Lower leg skin (tissue), 4 donors: Measurements from ENCODE around the gene NCOR1. TPM values are rescaled to one million over a fixed set of nuclear protein-coding genes. Genes with fewer than 3 reads are reported as not detected.
"Not testable (repeated sequence)": the region's sequence is repeated elsewhere in the genome, so short reads cannot be mapped to it uniquely, and the experiment has no call there.

Experiments used
- DNase-seq, 2 donors: peaks; one replicate each; pipeline ENCODE4 v3.0.0-alpha.2; 2019; ENCODE audit warnings: low spot score in 2 of 2
- H3K4me3 ChIP-seq: fragments of 200-600 bp; sonication (generic); 2 replicates; pipeline ENCODE4 v1.5.1; 2017; ENCODE audit warnings: mild to moderate bottlenecking, low read depth; ENCODE audit not compliant: poor library complexity, severe bottlenecking
- CTCF ChIP-seq, 3 donors: fragments of 450-650 bp; IDR thresholded peaks; one replicate each; pipeline ENCODE4 v1.5.1; 2016; ENCODE audit warnings: antibody characterized with exemption in 3 of 3, mild to moderate bottlenecking in 3 of 3, moderate library complexity in 2 of 3
- POLR2A ChIP-seq, 2 donors: fragments of 450-650 bp; IDR thresholded peaks; one replicate each; pipeline ENCODE4 v1.6.1; 2016 to 2017; ENCODE audit warnings: antibody characterized with exemption in 2 of 2, mild to moderate bottlenecking in 1 of 2, moderate library complexity in 1 of 2
- WGBS, 2 donors: methylation state at CpG; one replicate each; pipeline ENCODE4 v1.1.5; 2018; 5-methylcytosine and 5-hydroxymethylcytosine counted together
- intact Hi-C: fragments of 100-400 bp; cut with DNase I; formaldehyde crosslinking; loops from one replicate; pipeline ENCODE4 v1.15.0; 2023; ENCODE audit warnings: low total_unique reads
- total RNA-seq, 4 donors: library from RNA; depleted of rRNA; stranded (reverse); fragments of >200 nt; gene quantifications; one replicate each; pipeline ENCODE4 v1.1.0, GENCODE V29; 2016

The NCOR1 gene
- total RNA-seq, 4 donors from 2014 or later, result 84.2 to 161 (median 115) TPM

- no peak overlapping the region for H3K4me3 ChIP-seq
- no peak for DNase-seq
- intact Hi-C loops, result no loop called here
- no peak for TF ChIP-seq CTCF (IDR thresholded peaks at IDR 0.05)
- TF ChIP-seq POLR2A (IDR thresholded peaks at IDR 0.05), result no peak
- WGBS, 2 donors, result 91 to 93% methylated on average over 5 of the region's 5 CpGs
Measured at GRCh38 chr17:16187642-16188041, 27.7 kb downstream of the NCOR1 start.

GRCh38 chr17:16181581-16181980, 33.8 kb downstream of the NCOR1 start:
- intact Hi-C loops, result no loop called here
- no peak for TF ChIP-seq CTCF (IDR thresholded peaks at IDR 0.05)
- no peak for TF ChIP-seq POLR2A (IDR thresholded peaks at IDR 0.05)
- DNase-seq, result no peak
- WGBS, 2 donors, result 97% methylated on average over 1 of the region's 1 CpG
- no peak overlapping the region for H3K4me3 ChIP-seq

GRCh38 chr17:16178836-16179235, 36.5 kb downstream of the NCOR1 start:
- no peak overlapping the region for H3K4me3 ChIP-seq
- TF ChIP-seq POLR2A (IDR thresholded peaks at IDR 0.05) (no peak), CTCF (IDR thresholded peaks at IDR 0.05) (no peak)
- intact Hi-C loops, result no loop called here
- WGBS, 2 donors, result 91 to 97% methylated on average over 5 of the region's 5 CpGs
- no peak for DNase-seq

- intact Hi-C loops, result no loop called here
- 78 to 82% methylated on average over 7 of the region's 7 CpGs for WGBS, 2 donors
- TF ChIP-seq CTCF (IDR thresholded peaks at IDR 0.05) (no peak), POLR2A (IDR thresholded peaks at IDR 0.05) (no peak)
- no peak for DNase-seq
- H3K4me3 ChIP-seq, result no peak overlapping the region
Measured at GRCh38 chr17:16171613-16172012, 43.7 kb downstream of the NCOR1 start.

GRCh38 chr17:16166766-16167165, 48.6 kb downstream of the NCOR1 start:
- DNase-seq, intact Hi-C loops, H3K4me3 ChIP-seq: not testable (repeated sequence)
- 95 to 97% methylated on average over 4 of the region's 4 CpGs for WGBS, 2 donors

GRCh38 chr17:16158714-16159113, 56.6 kb downstream of the NCOR1 start:
- 87 to 88% methylated on average over 3 of the region's 3 CpGs for WGBS, 2 donors

More at GRCh38 chr17:16158714-16159113, 56.6 kb downstream of the NCOR1 start:
- TF ChIP-seq POLR2A (IDR thresholded peaks at IDR 0.05), result no peak
- no peak for TF ChIP-seq CTCF (IDR thresholded peaks at IDR 0.05)
- DNase-seq, result no peak
- H3K4me3 ChIP-seq, result no peak overlapping the region
- intact Hi-C loops, result no loop called here
